GM04503 (cell line): ENCODE measurements around the gene FAM187B.
"Not testable (repeated sequence)": the region's sequence is repeated elsewhere in the genome, so short reads cannot be mapped to it uniquely, and the experiment has no call there.

Source experiments
- DNase-seq: peaks from one replicate; pipeline ENCODE4 v3.0.0-alpha.2; 2012; ENCODE audit warnings: low read depth

Gene FAM187B

DNA sequence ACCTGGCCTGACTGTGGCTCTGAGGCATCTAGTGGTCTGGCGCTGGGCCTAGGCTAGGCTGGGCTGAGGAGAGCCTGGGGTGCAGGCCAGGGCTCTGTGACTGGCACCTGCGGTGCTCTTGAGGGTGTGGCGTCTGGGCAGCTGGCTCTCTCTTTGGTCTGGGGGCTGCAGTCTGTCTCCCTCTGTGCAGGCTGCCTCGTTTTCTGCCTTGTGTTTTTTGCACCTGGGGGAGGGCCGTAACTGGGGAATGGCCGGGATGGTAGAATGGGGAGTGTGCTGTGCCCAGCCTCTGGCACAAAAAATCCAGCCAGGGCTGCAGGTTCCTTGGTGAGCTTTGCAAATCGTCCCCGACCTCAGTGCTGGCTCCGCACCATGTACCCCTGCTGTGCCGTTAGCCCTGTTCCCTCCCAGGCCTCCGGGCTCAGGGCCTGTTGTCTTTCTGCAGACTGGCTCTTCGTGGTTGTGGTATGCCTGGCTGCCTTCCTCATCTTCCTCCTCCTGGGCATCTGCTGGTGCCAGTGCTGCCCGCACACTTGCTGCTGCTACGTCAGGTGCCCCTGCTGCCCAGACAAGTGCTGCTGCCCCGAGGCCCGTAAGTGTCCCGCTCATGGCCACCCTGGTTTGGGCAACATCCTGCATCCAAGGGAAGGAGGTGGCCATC is 33.7 kb upstream of the FAM187B start:
- DNase-seq: no peak

DNA sequence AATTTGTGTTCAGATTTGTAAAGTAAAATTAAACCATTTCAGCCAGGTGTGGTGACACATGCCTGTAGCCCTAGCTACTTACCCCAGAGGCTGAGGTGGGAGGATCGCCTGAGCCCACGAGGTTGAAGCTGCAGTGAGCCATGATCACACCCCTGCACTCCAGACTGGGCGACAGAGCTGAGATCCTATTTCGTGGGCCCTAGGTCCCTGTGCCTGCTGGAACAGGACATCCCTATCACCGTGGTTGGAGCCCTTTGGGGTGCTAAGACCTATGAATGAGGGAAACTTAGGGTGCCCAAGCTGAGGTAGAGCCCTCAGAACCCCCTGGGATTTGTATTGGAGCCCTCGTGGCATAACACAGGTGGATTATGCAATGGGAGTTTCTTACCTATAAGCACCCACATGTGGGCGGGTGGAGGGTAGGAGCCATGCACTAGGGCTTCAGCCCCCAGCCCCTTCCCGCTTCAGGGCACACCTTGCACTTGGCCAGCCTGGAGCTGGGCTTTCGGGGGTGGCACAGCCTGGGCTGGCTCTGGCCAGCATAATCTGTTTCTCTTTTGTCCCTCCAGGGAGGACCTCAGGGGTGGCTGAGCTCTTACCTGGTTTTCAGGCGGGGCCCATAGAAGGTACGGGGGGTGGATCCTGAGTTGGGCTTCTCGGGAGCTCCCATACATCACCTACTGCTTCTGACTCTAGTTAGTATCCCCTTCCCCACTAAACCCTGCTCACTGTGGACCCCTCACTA is 33.0 kb upstream of the FAM187B start:
- no peak for DNase-seq

DNA sequence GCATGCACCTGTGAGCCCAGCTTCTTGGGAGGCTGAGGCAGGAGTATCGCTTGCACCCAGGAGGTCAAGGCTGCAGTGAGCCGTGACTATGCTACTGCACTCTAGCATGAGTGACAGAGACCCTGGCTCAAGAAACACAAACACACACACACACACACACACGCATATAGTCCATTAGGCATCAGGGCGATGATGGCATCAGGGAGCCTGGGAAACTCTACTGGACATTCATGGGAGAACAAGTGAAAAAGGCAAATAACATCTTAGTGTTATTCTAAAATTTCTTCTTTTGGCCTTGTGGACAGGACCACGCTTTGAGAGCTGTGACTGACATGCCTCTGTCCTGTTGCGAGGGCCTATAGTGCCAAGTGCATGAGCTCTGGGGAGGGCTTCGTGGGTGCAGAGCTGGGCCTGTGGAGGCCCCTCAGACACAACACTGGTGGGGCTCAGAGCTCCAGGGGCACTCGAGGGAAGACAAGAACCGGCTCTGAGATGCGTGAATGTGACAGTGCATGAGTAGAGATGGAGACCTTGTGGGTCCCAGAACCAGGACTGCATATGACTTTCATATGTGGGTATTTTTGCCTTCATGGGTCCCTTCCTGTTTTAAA is 32.3 kb upstream of the FAM187B start:
- DNase-seq: no peak

DNA sequence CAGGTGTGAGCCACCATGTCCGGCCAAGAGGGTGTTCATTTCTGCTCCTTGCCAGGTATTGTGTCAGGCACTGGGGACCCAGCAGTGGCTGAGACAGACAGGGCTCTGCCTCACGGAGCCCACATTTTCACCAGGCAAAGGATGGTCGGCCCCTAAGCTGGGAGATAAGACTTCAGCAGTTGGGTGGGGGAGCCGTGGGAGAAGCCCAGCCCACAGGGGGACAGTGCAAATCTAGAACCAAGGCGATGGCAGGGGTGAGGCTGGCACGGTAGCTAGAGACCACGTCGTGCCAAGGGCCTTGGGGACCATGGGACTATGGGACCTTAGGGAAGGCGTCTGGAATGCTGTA is 28.5 kb upstream of the FAM187B start:
- no peak for DNase-seq

DNA sequence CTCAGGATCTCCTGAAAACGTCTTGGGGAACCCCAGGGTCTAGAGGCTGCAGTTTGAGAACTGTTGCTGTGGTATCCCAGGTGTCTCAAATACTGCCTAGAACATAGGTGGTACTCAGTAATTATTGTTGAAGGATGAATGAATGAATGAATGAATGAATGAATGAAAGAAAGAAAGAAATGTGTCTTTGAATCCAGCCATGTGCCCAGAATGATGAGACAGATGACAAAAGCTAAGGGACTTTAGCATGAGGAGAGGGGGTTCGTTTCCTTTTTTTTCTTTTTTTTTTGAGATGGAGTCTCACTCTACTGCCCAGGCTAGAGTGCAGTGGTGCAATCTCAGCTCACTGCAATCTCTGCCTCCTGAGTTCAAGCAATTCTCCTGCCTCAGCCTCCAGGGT is 28.0 kb upstream of the FAM187B start:
- no peak for DNase-seq

DNA sequence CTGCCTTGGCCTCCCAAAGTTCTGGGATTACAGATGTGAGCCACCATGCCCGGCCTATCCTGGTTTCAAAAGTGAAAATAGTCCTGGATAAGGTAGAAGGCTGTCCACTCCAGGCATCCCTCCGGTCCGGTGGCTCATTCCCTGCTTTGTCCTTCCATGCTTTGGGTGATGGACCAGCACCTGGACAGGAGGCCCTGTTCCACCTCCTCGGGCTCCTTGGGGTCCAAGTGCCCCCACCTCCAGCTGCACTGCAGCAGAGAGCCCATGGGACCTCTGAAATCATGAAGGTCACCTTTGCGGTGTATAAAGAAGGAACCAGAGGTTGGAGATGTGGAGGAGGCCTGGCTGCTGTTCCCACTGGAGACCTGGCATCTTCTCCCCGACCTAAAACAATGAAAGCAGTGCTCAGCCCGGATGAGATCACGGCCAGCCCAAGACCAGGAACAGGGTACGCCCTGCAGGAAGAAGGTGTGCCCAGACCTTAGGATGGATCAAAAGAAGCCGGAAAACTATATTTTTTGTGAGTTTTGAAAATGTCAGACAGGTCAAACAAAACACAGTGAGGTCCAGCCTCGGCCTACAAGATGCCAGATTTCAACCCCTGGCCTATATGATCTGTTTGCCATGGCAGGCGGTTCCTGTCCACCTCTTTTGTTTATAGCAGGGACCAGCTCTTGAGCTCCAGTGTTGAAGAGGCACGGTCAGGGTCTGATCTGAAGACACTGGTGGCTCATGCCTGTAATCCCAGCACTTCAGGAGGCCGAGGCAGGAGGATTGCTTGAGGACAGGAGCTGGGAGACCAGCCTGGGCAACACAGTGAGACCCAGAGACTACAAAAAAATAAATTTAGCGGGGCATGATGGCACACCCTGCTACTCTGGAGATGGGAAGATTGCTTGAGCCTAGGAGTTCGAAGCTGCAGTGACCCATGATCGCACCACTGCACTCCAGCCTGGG is 26.1 kb upstream of the FAM187B start:
- DNase-seq: no peak

DNA sequence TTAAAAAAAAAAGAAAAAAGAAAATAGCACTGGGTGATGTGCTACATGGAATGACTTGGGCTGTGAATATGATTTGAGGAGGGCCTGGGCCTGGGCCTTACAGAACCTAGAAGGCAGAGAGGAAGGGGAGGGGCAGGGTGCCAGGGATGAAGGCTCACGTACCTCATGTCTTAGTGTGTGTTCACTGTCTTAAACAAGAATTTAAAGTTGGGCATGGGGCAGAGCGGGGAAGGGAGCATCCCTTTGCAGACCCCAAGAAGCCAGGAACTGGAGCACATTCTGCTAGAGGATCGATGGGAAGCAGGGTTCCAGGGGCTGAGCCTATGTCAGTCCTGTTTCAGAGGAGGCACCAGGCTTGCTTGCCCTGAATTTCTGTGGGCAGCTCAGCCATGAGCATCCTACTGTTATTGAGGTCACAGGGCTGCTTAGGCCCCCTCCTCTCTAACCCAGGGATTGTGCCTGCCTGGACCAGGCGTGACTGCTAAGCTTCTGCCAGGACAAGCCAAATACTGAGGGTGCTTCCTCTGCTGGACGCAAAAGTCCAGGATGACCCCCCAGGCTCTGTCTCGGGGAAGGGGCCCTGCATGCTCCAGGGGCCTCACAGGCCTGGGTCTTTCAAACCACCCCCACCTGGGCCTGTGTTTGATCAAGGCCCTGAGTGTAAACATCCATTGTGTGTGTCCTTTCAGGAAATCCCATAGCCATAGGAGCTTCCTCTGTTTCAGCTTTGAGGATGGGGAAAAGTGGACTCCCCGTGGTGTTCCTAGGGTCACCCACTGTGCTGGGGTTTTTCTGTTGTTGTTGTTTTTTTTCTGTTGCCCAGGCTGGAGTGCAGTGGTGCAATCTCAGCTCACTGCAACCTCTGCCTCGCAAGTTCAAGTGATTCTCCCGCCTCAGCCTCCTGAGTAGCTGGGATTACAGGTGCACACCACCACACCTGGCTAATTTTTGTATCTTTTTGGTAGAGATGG is 25.1 kb upstream of the FAM187B start:
- DNase-seq: no peak

DNA sequence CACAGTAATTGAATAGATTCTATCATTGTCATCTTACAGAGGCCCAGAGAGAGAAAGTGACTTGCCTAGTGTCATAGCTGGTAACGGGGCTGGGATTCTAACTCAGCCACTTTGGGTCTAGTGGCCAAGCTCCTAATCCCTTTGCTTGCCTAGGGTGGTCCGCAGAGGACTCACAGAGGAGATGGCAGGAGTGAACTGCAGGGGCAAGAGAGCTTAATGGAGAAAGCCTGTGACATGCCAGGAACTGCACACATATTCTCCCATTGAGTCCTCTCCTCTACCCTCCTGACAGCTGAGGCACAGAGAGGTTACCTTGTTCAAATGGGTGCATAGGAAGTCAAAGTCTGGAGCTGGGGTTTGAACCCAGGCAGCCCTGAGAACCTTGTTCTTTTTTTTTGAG is 22.9 kb upstream of the FAM187B start:
- DNase-seq: no peak

DNA sequence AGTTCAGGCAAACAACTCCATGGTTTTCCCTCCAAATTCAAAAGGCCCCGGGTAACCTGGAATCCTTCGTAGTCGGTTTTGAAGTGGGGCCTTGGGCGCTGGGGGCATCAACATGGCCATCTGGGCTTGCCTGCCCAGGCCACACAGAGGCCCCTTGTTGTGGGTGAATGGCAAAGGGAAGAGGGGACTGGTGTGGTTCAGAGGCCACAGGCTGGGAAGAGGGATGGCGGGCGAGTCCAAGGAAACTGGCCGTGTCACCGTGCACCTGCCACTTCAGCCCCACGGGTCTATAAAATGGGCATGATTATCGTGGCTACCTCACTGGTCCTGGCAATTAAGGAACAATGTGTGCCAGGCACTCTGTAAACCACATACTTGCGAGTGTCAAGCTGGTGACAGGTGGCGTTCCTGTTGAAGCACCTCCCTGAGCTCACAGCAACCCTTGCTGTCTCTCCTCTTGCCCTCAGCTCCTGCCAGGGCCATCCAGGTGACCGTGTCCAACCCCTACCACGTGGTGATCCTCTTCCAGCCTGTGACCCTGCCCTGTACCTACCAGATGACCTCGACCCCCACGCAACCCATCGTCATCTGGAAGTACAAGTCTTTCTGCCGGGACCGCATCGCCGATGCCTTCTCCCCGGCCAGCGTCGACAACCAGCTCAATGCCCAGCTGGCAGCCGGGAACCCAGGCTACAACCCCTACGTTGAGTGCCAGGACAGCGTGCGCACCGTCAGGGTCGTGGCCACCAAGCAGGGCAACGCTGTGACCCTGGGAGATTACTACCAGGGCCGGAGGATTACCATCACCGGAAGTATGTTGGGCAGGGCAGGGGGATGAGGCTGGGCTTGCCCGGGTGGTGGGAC is 21.5 kb upstream of the FAM187B start:
- no peak for DNase-seq

DNA sequence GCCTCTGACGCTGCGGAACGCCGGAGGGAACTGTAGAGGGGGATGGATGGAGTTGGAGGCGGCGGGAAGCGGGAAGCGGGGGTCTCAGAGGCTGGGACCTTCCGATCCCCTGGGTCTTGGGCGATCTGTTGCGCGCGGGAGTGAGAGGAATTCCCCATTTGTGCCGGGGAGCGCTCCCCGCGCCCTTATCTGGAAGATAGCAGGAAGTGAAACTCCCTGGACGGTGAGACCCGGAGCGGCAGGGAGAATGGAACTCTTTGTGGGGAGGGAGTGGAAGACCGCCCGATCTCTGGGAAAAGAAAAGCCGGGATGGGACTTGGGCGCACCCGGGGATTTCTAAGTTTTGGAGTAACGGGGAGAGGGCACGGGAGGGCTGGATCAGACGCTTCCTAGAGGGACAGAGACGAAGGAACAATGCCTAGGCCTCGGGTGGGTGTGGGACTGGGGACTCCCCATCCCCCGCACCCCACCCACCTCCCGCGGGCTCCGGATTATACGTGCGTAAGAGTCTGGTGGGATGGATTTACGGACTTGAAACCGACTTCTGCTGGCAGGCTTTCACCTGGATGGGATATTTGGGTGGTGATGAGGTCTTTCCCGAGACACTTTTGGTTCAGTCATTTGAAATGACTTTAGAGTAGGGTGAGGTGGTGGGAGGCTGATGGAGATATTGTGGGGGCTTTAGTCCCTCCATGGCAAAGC is 20.8 kb upstream of the FAM187B start:
- DNase-seq: no peak

DNA sequence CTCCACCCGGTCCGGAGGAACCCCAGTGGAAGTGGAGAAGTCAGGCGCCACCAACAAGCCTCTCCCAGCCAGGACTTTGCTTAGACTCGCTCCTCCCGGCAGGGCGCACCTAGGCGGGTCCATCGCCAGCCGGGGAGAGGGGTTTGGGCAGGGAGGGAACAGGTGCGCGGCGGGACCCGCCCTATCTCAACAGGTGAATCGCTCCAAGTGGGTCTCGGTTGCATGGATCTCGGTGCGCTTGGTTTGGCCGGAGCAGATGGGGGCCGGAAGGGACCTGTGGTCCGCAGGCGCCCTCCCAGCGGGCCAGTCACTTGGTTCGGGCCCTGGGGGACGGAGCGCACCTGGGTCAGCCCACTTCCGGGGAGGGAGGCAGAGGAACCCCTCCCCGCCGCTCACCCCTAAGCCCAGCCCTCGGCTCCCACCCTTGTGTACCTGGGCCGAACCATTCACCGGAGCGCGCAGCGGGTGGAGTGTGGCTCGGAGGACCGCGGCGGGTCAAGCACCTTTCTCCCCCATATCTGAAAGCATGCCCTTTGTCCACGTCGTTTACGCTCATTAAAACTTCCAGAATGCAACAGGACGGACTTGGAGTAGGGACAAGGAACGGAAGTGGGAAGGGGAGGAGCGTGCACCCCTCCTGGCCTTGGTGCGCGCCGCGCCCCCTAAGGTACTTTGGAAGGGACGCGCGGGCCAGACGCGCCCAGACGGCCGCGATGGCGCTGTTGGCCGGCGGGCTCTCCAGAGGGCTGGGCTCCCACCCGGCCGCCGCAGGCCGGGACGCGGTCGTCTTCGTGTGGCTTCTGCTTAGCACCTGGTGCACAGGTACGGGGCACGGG is 20.0 kb upstream of the FAM187B start, which contains the start of gene LSR:
Gene LSR, plus strand, starts transcription at position 693 of the 836 bp plus-strand sequence. Its CDS starts 21 bp downstream, at position 714.
- DNase-seq: no peak

DNA sequence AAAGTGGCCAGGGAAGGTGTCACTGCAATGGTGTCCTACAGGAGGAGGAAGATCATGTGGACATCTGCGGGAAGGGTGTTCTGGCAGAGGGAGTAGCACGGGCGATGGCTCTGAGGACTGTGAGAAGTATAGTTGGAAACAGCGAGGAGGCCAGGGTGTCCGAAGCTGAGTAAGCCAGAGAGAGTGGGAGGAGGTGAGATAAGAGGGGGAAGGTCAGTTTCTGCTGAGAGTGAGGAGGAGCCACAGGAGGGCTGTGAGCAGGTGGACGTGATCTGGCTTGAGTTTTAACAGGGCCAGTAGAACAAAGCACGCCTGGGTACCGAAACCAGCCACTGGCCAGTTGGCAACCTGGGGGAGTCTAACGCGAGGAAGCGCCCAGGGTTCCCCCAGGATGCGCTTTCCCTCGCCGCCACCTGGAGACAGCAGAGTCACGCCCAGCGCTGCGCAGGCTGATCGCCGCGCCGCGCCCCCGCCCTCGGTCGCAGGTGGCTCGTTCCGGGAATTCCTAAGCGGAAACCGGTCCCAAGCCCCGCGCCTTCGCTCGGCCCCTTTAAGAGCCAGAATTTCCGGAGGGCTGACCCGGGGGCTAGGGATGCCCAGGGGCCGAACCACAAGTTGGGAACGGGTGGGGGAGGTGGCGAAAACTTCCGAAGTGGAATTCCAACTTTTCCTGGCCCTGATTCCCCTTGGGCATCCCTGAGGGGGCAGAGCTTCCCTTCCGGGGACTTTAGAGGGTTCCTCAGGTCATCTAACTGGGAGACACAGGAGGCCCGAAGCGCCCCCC is 19.2 kb upstream of the FAM187B start:
- no peak for DNase-seq

DNA sequence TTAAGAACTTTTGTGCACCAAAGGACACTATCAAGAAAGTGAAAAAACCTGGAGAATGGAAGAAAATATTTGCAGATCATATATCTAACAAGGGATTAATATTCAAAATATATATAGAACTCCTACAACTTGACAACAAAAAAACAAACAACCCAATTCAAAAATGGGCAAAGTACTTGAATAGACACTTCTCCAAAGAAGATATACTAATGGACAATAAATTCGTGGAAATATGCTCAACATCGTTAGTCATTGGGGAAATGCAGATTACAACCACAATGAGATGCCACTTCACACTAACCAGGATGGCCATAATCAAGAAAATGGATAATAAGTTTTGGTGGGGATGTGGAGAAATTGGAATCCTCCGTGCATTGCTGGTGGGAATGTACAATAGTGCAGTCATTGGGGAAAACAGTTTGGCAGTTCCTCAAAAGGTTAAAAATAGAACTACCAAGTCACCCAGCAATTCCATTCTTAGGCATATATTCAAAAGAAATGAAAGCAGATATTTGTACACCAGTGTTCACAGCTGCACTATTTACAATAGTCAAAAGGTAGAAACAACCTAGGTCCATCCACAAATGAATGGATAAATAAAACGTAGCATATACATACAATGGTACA is 18.0 kb upstream of the FAM187B start:
- no peak for DNase-seq

DNA sequence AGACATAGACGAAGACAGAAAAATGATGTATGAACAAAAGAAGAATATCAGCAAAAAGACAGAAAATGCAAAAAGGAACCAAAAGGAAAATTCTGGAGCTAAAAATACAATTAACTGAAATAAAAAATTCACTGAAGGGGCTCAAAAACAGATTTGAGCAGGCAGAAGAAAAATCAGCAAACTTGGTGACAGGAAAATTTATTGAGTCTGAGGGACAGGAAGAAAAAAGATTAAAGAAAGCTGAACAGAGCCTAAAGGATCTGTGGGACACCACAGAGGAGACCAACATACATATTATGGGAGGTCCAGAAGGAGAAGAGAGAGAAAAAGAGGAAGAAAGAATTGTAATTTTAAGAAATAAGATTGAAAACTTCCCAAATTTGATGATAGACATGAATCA is 12.9 kb upstream of the FAM187B start:
- DNase-seq: no peak

DNA sequence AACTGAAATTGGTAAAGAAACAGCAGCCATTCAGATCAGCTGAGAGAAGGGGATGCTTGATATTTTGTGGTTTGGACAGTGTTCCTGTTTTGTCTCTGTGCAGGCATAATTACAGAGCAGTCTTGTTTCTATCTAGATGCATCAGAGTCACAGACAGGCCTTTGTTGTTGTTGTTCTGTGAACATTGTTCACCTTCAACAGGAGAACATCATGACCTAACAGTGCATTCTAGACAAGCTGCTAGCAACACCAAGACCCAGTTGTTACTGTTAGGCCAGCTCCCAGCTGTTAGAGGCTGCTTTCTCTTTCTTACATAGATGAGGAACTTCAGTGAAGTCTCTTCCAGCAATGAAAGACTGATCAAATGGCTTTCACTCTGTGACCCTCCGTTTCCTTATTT is 11.8 kb upstream of the FAM187B start:
- DNase-seq: no peak

DNA sequence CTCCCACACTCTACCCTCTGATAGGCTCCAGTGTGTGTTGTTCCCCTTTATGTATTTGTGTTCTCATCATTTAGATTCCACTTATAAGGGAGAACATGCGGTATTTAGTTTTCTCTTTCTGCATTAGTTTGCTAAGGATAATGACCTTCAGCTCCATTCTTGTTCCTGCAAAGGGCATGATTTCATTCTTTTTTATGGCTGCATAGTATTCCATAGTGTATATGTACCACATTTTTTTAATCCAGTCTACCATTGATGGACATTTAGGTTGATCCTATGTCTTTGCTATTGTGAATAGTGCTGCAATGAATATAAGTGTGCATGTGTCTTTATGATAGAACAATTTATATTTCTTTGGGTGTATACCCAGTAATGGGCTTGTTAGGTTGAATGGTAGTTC is 11.1 kb upstream of the FAM187B start:
- DNase-seq: not testable (repeated sequence)
